ENCODE data around the gene KLHDC4. TPM values are rescaled to one million over a fixed set of nuclear protein-coding genes. Genes with fewer than 3 reads are reported as not detected.
"Not testable (repeated sequence)": the region's sequence is repeated elsewhere in the genome, so short reads cannot be mapped to it uniquely, and the experiment has no call there.

KLHDC4 gene
- total and polyA plus RNA-seq, 10 of the 15 experiments (the other 5 are each of a cell fraction or from before 2014, with no cell fraction given), result 0.80 to 62.1 (median 32.8) TPM

DNA sequence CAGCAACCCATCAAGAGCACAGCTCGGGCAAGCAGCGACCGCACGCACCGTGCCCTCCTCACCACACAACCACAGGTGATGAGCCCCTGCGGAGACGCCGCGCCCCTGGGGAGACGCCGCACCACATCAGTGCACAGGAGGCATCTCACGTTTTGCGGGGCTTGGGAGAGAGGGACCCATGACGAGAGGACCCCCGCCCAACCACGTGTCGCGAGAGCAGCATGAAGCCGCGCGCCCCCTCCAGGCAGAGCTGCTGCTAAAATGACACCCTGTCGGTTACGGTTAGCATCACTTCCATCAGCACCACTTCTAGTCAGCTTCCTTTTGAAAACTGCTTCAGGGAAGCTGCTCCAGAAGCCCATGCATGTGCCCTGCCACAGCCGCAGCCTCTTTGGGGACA, 45.3 kb downstream of the KLHDC4 start (continued):
- TF ChIP-seq, protein P1, sequence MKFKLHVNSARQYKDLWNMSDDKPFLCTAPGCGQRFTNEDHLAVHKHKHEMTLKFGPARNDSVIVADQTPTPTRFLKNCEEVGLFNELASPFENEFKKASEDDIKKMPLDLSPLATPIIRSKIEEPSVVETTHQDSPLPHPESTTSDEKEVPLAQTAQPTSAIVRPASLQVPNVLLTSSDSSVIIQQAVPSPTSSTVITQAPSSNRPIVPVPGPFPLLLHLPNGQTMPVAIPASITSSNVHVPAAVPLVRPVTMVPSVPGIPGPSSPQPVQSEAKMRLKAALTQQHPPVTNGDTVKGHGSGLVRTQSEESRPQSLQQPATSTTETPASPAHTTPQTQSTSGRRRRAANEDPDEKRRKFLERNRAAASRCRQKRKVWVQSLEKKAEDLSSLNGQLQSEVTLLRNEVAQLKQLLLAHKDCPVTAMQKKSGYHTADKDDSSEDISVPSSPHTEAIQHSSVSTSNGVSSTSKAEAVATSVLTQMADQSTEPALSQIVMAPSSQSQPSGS (IDR thresholded peaks at IDR 0.05; ENCODE audit: low read length), result no peak
- TF ChIP-seq RAD21 (IDR thresholded peaks at IDR 0.05; ENCODE audit: insufficient read depth, low read depth, low read length) (no peak), CBFB (IDR thresholded peaks at IDR 0.05; ENCODE audit: low read depth) (no peak)

DNA sequence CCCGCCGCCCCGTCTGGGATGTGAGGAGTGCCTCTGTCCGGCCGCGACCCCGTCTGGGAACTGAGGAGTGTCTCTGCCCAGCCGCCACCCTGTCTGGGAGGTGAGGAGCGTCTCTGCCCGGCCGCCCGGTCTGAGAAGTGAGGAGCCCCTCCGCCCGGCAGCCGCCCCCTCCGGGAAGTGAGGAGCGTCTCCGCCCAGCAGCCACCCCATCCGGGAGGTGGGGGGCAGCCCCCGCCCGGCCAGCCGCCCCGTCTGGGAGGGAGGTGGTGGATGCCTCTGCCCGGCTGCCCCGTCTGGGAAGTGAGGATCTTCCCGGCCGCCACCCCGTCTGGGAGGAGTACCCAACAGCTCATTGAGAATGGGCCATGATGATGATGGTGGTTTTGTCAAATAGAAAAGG, 47.0 kb downstream of the KLHDC4 start:
- peaks cover 3 to 35% of the 10 kb centered on the region in 2 experiments; a peak in 3 of 4 replicates for H3K36me3 ChIP-seq (ENCODE audit: control insufficient read depth in 2 of 2, insufficient read depth in 2 of 2, low read length in 1 of 2)
- H3K9me3 ChIP-seq (replicated peaks; ENCODE audit: control insufficient read depth, insufficient read depth, low read length); SMC1A ChIA-PET (ENCODE audit: uncharacterized antibody, unreplicated experiment); RAD21 ChIA-PET (ENCODE audit: unreplicated experiment); H3K79me2 ChIP-seq (ENCODE audit: control insufficient read depth, insufficient read depth, low read length); H2AFZ ChIP-seq (ENCODE audit: control insufficient read depth, low read depth, low read length); H3K9ac ChIP-seq (ENCODE audit: control insufficient read depth, insufficient read depth, low read length); FAIRE-seq; BruUV-seq (replicated peaks); H3K27me3 ChIP-seq (replicated peaks in 1 of 2; ENCODE audit: control insufficient read depth in 2 of 2, insufficient read depth in 2 of 2, low read length in 1 of 2); H3K4me2 ChIP-seq (ENCODE audit: control insufficient read depth, insufficient read depth); CTCF ChIA-PET; H3K4me3 ChIP-seq; intact Hi-C loops (cut with micrococcal nuclease; ENCODE audit: unreplicated experiment); ATAC-seq; POLR2A ChIA-PET; H3K27ac ChIP-seq (ENCODE audit: control insufficient read depth, insufficient read depth); DNase-seq (ENCODE audit: low read depth, low spot score); in situ Hi-C loops (cut with MboI); H4K20me1 ChIP-seq (ENCODE audit: control insufficient read depth, insufficient read depth): not testable (repeated sequence)
- WGBS (ENCODE audit: insufficient coverage, insufficient replicate concordance, low lambda C conversion rate, missing lambda C conversion rate), result 93% methylated on average over 27 of the region's 28 CpGs
- peaks cover 10% of the 10 kb centered on the region for H3K4me1 ChIP-seq (ENCODE audit: control insufficient read depth, insufficient read depth, low read length)

DNA sequence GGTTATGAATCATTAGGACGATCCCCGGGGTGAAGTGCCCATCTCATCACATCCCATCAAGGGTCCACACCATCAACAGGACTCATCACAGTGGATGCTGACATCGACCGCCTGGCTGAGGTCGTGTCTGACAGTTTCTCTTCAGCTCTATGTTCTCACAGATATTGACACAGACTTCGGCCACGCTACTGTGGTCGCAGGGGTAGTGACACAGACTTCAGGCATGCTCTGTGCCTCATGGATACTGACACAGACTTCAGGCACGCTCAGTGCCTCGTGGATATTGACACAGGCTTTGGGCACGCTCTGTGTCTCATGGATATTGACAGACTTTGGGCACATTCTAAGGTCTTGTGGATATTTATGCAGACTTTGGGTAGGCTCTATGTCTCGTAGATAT, 50.1 kb downstream of the KLHDC4 start:
- POLR2A ChIA-PET, result interaction anchor here (0.6 kb wide), 1 partner anchor 9 kb away, joined by 3 read pairs; no protein-coding TSS in a partner anchor
- 95% methylated on average over 12 of the region's 12 CpGs for WGBS (ENCODE audit: insufficient coverage, insufficient replicate concordance, low lambda C conversion rate, missing lambda C conversion rate)
- in situ Hi-C loops (cut with MboI) (no loop called here), intact Hi-C loops (cut with micrococcal nuclease; ENCODE audit: unreplicated experiment) (no loop called here)
- Histone ChIP-seq H3K9me3 (replicated peaks; ENCODE audit: control insufficient read depth, insufficient read depth, low read length) (no peaks in the 10 kb centered on the region), H3K4me2 (ENCODE audit: control insufficient read depth, insufficient read depth) (no peak overlapping the region), H3K79me2 (ENCODE audit: control insufficient read depth, insufficient read depth, low read length) (no peaks in the 10 kb centered on the region), H3K4me1 (ENCODE audit: control insufficient read depth, insufficient read depth, low read length) (no peaks in the 10 kb centered on the region), H3K27me3 (replicated peaks in 1 of 2; ENCODE audit: control insufficient read depth in 2 of 2, insufficient read depth in 2 of 2, low read length in 1 of 2) (no peaks in the 10 kb centered on the region), H2AFZ (ENCODE audit: control insufficient read depth, low read depth, low read length) (no peak overlapping the region), H3K27ac (ENCODE audit: control insufficient read depth, insufficient read depth) (no peak overlapping the region), H3K4me3 (no peak overlapping the region), H3K36me3 (ENCODE audit: control insufficient read depth in 2 of 2, insufficient read depth in 2 of 2, low read length in 1 of 2) (peaks cover 10 to 29% of the 10 kb centered on the region in 2 experiments; a peak in 3 of 4 replicates), H3K9ac (ENCODE audit: control insufficient read depth, insufficient read depth, low read length) (no peak overlapping the region), H4K20me1 (ENCODE audit: control insufficient read depth, insufficient read depth) (no peaks in the 10 kb centered on the region)
- FAIRE-seq, result no peak
- ATAC-seq, result no peak
- no TSS peak for BruUV-seq (replicated peaks)
- DNase-seq (ENCODE audit: low read depth, low spot score), result no peak
- SMC1A ChIA-PET (ENCODE audit: uncharacterized antibody, unreplicated experiment), result interaction anchor here (0.5 kb wide), 1 partner anchor 17 kb away, joined by 4 read pairs; no protein-coding TSS in a partner anchor
- CTCF ChIA-PET, result no interaction called here
- RAD21 ChIA-PET (ENCODE audit: unreplicated experiment), result no interaction called here
- TF ChIP-seq SPI1 (IDR thresholded peaks at IDR 0.05; ENCODE audit: borderline replicate concordance, insufficient read depth, low read depth, low read length) (no peak), NR2C2 (IDR thresholded peaks at IDR 0.05; ENCODE audit: borderline replicate concordance, control insufficient read depth, insufficient read length, low read depth) (no peak), SP1 (IDR thresholded peaks at IDR 0.05; ENCODE audit: low read depth, low read length) (no peak), NFXL1 (IDR thresholded peaks at IDR 0.05; ENCODE audit: borderline replicate concordance) (no peak)
- TF ChIP-seq, protein P2, sequence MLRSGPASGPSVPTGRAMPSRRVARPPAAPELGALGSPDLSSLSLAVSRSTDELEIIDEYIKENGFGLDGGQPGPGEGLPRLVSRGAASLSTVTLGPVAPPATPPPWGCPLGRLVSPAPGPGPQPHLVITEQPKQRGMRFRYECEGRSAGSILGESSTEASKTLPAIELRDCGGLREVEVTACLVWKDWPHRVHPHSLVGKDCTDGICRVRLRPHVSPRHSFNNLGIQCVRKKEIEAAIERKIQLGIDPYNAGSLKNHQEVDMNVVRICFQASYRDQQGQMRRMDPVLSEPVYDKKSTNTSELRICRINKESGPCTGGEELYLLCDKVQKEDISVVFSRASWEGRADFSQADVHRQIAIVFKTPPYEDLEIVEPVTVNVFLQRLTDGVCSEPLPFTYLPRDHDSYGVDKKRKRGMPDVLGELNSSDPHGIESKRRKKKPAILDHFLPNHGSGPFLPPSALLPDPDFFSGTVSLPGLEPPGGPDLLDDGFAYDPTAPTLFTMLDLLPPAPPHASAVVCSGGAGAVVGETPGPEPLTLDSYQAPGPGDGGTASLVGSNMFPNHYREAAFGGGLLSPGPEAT (IDR thresholded peaks at IDR 0.05; ENCODE audit: low read depth), result no peak

Measured in GM12878 (cell line).